Activated CD4-positive, alpha-beta memory T cell treated with anti-CD3 and anti-CD28 coated beads for 36 hours (primary cell): Measurements from ENCODE around the gene GNG13. TPM values are rescaled to one million over a fixed set of nuclear protein-coding genes. Genes with fewer than 3 reads are reported as not detected.
"Not testable (repeated sequence)": the region's sequence is repeated elsewhere in the genome, so short reads cannot be mapped to it uniquely, and the experiment has no call there.

Source experiments
- CTCF ChIA-PET: fragments of 350-600 bp; sonication (Branson Sonifier 250); formaldehyde crosslinking; loops from one replicate; lab custom pipeline; 2021; ENCODE audit warnings: antibody characterized with exemption, inconsistent platforms; lab: Charles Lee
- POLR2A ChIA-PET: fragments of 350-600 bp; sonication (Branson Sonifier 250); formaldehyde crosslinking; loops from one replicate; lab custom pipeline; 2021; ENCODE audit warnings: antibody characterized with exemption; lab: Charles Lee
- DNase-seq: peaks from one replicate; pipeline ENCODE4 v3.0.0-alpha.2; 2020
- H3K27ac Mint-ChIP-seq: one replicate; pipeline ENCODE4 v1.8.0; 2021; ENCODE audit warnings: mixed read lengths
- H3K27me3 Mint-ChIP-seq: one replicate; pipeline ENCODE4 v1.8.0; 2021; ENCODE audit warnings: mixed read lengths
- H3K36me3 Mint-ChIP-seq: one replicate; pipeline ENCODE4 v1.8.0; 2021; ENCODE audit warnings: mixed read lengths
- H3K4me1 Mint-ChIP-seq: one replicate; pipeline ENCODE4 v1.8.0; 2021; ENCODE audit warnings: low read depth, mixed read lengths
- H3K4me3 Mint-ChIP-seq: one replicate; pipeline ENCODE4 v1.8.0; 2021; ENCODE audit warnings: mild to moderate bottlenecking, mixed read lengths
- H3K9me3 Mint-ChIP-seq: one replicate; pipeline ENCODE4 v1.8.0; 2021; ENCODE audit warnings: mixed read lengths
- intact Hi-C: fragments of 100-400 bp; cut with micrococcal nuclease; formaldehyde crosslinking; loops from one replicate; pipeline ENCODE4 v1.15.1; 2023
- total RNA-seq, 2 experiments: library from RNA; stranded (reverse); gene quantifications; one replicate each; pipeline ENCODE4 v1.2.3, GENCODE V29; 2021

GNG13 gene
- total RNA-seq, 2 experiments from 2014 or later: not detected

GRCh38 chr16:778447-778846 lies 22.1 kb downstream of the GNG13 start:
- intact Hi-C loops: no loop called here
- no peak overlapping the region for H3K27ac Mint-ChIP-seq
- ChIA-PET POLR2A (no interaction called here), CTCF (no interaction called here)
- no peaks in the 10 kb centered on the region for H3K36me3 Mint-ChIP-seq
- H3K4me1 Mint-ChIP-seq: no peaks in the 10 kb centered on the region
- no peak for DNase-seq
- H3K4me3 Mint-ChIP-seq: no peak overlapping the region
- peaks cover 6% of the 10 kb centered on the region for H3K27me3 Mint-ChIP-seq
- no peaks in the 10 kb centered on the region for H3K9me3 Mint-ChIP-seq

- POLR2A ChIA-PET: no interaction called here
- Mint-ChIP-seq H3K4me1 (no peaks in the 10 kb centered on the region), H3K4me3 (no peak overlapping the region), H3K27ac (no peak overlapping the region), H3K36me3 (no peaks in the 10 kb centered on the region), H3K9me3 (no peaks in the 10 kb centered on the region), H3K27me3 (peaks cover 6% of the 10 kb centered on the region)
- CTCF ChIA-PET: no interaction called here
- intact Hi-C loops: no loop called here
- DNase-seq: no peak
Measured at GRCh38 chr16:777826-778225, 22.7 kb downstream of the GNG13 start.

- no peaks in the 10 kb centered on the region for H3K9me3 Mint-ChIP-seq
- no peak for DNase-seq
- intact Hi-C loops: no loop called here
- ChIA-PET POLR2A (no interaction called here), CTCF (no interaction called here)
- no peak overlapping the region for H3K4me3 Mint-ChIP-seq
- H3K27me3 Mint-ChIP-seq: peaks cover 6% of the 10 kb centered on the region
- no peaks in the 10 kb centered on the region for H3K4me1 Mint-ChIP-seq
- no peak overlapping the region for H3K27ac Mint-ChIP-seq
- H3K36me3 Mint-ChIP-seq: no peaks in the 10 kb centered on the region
Measured at GRCh38 chr16:776824-777223, 23.7 kb downstream of the GNG13 start.

GRCh38 chr16:776298-776697 lies 24.2 kb downstream of the GNG13 start:
- CTCF ChIA-PET, H3K27me3 Mint-ChIP-seq, POLR2A ChIA-PET, DNase-seq, intact Hi-C loops, H3K9me3 Mint-ChIP-seq, H3K36me3 Mint-ChIP-seq, H3K4me3 Mint-ChIP-seq, H3K27ac Mint-ChIP-seq, H3K4me1 Mint-ChIP-seq: not testable (repeated sequence)

GRCh38 chr16:775236-775796 lies 25.2 kb downstream of the GNG13 start:
- Mint-ChIP-seq H3K27ac (no peak overlapping the region), H3K36me3 (no peaks in the 10 kb centered on the region)

GRCh38 chr16:774086-775001 lies 26.2 kb downstream of the GNG13 start:
- Mint-ChIP-seq H3K27me3 (peaks cover 2% of the 10 kb centered on the region), H3K36me3 (no peaks in the 10 kb centered on the region), H3K4me1 (no peaks in the 10 kb centered on the region), H3K4me3 (no peak overlapping the region), H3K9me3 (no peaks in the 10 kb centered on the region), H3K27ac (no peak overlapping the region)
- CTCF ChIA-PET: no interaction called here
- DNase-seq: no peak
- POLR2A ChIA-PET: no interaction called here
- intact Hi-C loops: no loop called here

More at GRCh38 chr16:775236-775796, 25.2 kb downstream of the GNG13 start:
- DNase-seq: no peak
- peaks cover 2% of the 10 kb centered on the region for H3K27me3 Mint-ChIP-seq
- ChIA-PET CTCF (no interaction called here), POLR2A (no interaction called here)
- H3K9me3 Mint-ChIP-seq: no peaks in the 10 kb centered on the region
- no peaks in the 10 kb centered on the region for H3K4me1 Mint-ChIP-seq
- intact Hi-C loops: no loop called here
- no peak overlapping the region for H3K4me3 Mint-ChIP-seq

- DNase-seq: no peak
- Mint-ChIP-seq H3K4me3 (no peak overlapping the region), H3K4me1 (no peaks in the 10 kb centered on the region), H3K36me3 (no peaks in the 10 kb centered on the region), H3K27ac (no peak overlapping the region), H3K27me3 (peaks cover 2% of the 10 kb centered on the region), H3K9me3 (no peaks in the 10 kb centered on the region)
- ChIA-PET POLR2A (no interaction called here), CTCF (interaction anchor here (0.6 kb wide), 1 partner anchor 12 kb away, joined by 3 read pairs; the partner anchor contains the start of gene MSLN)
- intact Hi-C loops: no loop called here
Measured at GRCh38 chr16:772959-773358, 27.6 kb downstream of the GNG13 start.

GRCh38 chr16:770411-770810 lies 30.1 kb downstream of the GNG13 start:
- Mint-ChIP-seq H3K4me3 (no peak overlapping the region), H3K27ac (no peak overlapping the region), H3K9me3 (no peaks in the 10 kb centered on the region), H3K36me3 (no peaks in the 10 kb centered on the region), H3K4me1 (no peaks in the 10 kb centered on the region), H3K27me3 (no peaks in the 10 kb centered on the region)
- no peak for DNase-seq
- ChIA-PET POLR2A (no interaction called here), CTCF (interaction anchor here (1.2 kb wide), 1 partner anchor 15 kb away, joined by 3 read pairs; no protein-coding TSS in a partner anchor)
- intact Hi-C loops: no loop called here

- no peak for DNase-seq
- H3K4me3 Mint-ChIP-seq: no peak overlapping the region
- H3K4me1 Mint-ChIP-seq: no peaks in the 10 kb centered on the region
- intact Hi-C loops: no loop called here
- H3K27ac Mint-ChIP-seq: no peak overlapping the region
- ChIA-PET POLR2A (no interaction called here), CTCF (interaction anchor here (1.2 kb wide), 1 partner anchor 15 kb away, joined by 3 read pairs; no protein-coding TSS in a partner anchor)
- H3K27me3 Mint-ChIP-seq: no peaks in the 10 kb centered on the region
- no peaks in the 10 kb centered on the region for H3K9me3 Mint-ChIP-seq
- H3K36me3 Mint-ChIP-seq: no peaks in the 10 kb centered on the region
Measured at GRCh38 chr16:769934-770333, 30.6 kb downstream of the GNG13 start.

- intact Hi-C loops: no loop called here
- ChIA-PET CTCF (interaction anchor here (1.2 kb wide), 1 partner anchor 16 kb away, joined by 3 read pairs; no protein-coding TSS in a partner anchor), POLR2A (no interaction called here)
- Mint-ChIP-seq H3K27ac (no peak overlapping the region), H3K27me3 (no peaks in the 10 kb centered on the region), H3K4me1 (no peaks in the 10 kb centered on the region), H3K36me3 (no peaks in the 10 kb centered on the region), H3K9me3 (no peaks in the 10 kb centered on the region), H3K4me3 (no peak overlapping the region)
- DNase-seq: no peak
Measured at GRCh38 chr16:769184-769784, 31.2 kb downstream of the GNG13 start.

- H3K4me1 Mint-ChIP-seq: no peaks in the 10 kb centered on the region
Measured at GRCh38 chr16:768428-768827, 32.1 kb downstream of the GNG13 start.

GRCh38 chr16:767743-768235 lies 32.7 kb downstream of the GNG13 start:
- ChIA-PET POLR2A (no interaction called here), CTCF (no interaction called here)
- no peak for DNase-seq
- Mint-ChIP-seq H3K4me3 (no peak overlapping the region), H3K4me1 (no peaks in the 10 kb centered on the region), H3K9me3 (no peaks in the 10 kb centered on the region), H3K36me3 (no peaks in the 10 kb centered on the region), H3K27me3 (no peaks in the 10 kb centered on the region), H3K27ac (no peak overlapping the region)
- intact Hi-C loops: no loop called here

More at GRCh38 chr16:768428-768827, 32.1 kb downstream of the GNG13 start:
- ChIA-PET CTCF (no interaction called here), POLR2A (no interaction called here)
- no peak for DNase-seq
- Mint-ChIP-seq H3K27ac (no peak overlapping the region), H3K27me3 (no peaks in the 10 kb centered on the region), H3K9me3 (no peaks in the 10 kb centered on the region), H3K36me3 (no peaks in the 10 kb centered on the region), H3K4me3 (no peak overlapping the region)
- intact Hi-C loops: no loop called here
